ENCODE results near the gene C2.

DNA sequence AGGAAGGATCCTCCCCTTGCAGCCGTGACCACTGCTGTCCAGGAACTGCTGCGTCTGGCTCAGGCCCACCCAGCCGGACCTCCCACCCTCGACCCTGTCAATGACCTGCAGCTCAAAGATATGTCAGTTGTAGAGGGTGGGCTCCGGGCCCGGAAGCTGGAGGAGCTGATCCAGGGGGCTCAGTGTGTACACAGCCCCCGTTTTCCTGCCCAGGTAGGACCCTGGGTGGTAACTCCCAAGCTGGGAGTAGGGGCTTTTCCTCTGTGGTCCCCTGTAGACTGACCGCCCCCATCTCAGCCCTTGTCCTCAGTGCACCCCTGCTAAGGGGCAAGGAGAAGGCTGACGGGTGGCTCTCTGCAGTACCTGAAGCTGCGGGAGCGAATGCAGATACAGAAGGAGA, 40.8 kb downstream of the C2 start:
- TF ChIP-seq EZH2 (IDR thresholded peaks at IDR 0.05; ENCODE audit: insufficient read depth, poor library complexity, severe bottlenecking) (no peak), EZH2phosphoT487 (IDR thresholded peaks at IDR 0.05; ENCODE audit: insufficient read depth, low read depth) (no peak)
